Keratinocyte (primary cell): ENCODE data around the gene HOXA1.

Source experiments
- EZH2 ChIP-seq: IDR thresholded peaks from one replicate; pipeline ENCODE4 v1.6.1; 2012; ENCODE audit warnings: inconsistent platforms, mild to moderate bottlenecking, low read length, moderate library complexity
- TF ChIP-seq, protein P1 (sequence below), 3 experiments: IDR thresholded peaks in 1 of 3; conservative IDR thresholded peaks in 1 of 3; optimal IDR thresholded peaks in 1 of 3; 2 replicates in 2 of 3; 3 replicates in 1 of 3; pipeline versions ENCODE3 to v1.5.1; 2011; ENCODE audit warnings: low read length in 3 of 3, mild to moderate bottlenecking in 3 of 3, moderate library complexity in 2 of 3, control low read depth in 1 of 3, inconsistent platforms in 1 of 3; ENCODE audit not compliant: insufficient read depth in 2 of 3; ENCODE audit errors: extremely low read depth in 1 of 3

GRCh38 chr7:27096768-27097514 lies 1.1 kb upstream of the HOXA1 start:
- TF ChIP-seq, protein P1, sequence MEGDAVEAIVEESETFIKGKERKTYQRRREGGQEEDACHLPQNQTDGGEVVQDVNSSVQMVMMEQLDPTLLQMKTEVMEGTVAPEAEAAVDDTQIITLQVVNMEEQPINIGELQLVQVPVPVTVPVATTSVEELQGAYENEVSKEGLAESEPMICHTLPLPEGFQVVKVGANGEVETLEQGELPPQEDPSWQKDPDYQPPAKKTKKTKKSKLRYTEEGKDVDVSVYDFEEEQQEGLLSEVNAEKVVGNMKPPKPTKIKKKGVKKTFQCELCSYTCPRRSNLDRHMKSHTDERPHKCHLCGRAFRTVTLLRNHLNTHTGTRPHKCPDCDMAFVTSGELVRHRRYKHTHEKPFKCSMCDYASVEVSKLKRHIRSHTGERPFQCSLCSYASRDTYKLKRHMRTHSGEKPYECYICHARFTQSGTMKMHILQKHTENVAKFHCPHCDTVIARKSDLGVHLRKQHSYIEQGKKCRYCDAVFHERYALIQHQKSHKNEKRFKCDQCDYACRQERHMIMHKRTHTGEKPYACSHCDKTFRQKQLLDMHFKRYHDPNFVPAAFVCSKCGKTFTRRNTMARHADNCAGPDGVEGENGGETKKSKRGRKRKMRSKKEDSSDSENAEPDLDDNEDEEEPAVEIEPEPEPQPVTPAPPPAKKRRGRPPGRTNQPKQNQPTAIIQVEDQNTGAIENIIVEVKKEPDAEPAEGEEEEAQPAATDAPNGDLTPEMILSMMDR (optimal IDR thresholded peaks at IDR 0.05 in 1 of 3, IDR thresholded peaks at IDR 0.05 in 1 of 3, conservative IDR thresholded peaks at IDR 0.05 in 1 of 3; ENCODE audit: extremely low read depth in 1 of 3, insufficient read depth in 2 of 3, low read length in 3 of 3), result peak in 1 of 3 experiments; percentile 2
- TF ChIP-seq EZH2, result no peak
